SHP77 (cell line): ENCODE results near the gene TDRD9.

Experiments
- DNase-seq, 2 experiments: peaks; one replicate each; lab custom pipeline; 2025; lab: John Stamatoyannopoulos, UW

Gene TDRD9

DNA sequence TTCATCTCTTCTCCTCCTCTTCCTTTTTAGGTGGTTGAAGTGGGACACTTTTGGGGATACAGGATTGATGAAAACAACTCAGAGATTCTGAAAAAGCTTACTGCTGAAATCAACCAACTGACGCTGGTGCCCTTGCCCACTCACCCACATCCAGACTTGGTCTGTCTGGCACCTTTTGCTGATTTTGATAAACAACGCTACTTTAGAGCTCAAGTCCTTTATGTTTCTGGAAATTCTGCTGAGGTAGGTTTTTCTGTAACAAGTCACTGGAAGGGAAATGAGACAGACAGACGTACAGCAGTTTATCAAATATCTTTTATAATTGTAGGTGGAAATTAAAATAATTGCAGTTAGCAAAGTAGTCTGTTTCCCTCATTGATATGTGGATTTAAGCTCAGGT, 97.3 kb downstream of the TDRD9 start:
- no peak for DNase-seq

DNA sequence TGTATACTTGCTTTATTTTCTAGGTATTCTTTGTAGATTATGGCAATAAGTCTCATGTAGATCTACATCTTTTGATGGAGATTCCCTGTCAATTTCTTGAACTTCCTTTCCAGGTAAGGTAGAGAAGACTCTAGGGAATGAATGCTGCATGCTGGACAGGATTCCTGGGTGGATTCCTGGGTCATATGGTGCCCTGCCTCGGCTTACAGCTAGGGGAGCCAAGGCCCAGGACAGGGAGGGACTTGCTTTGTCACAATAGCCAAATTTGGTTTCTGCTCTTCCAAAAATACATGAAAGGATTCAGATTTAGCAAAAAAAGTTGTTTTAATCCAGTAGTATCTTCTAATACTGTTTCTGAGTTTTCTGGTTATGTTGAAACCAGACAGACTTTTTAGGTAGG, 97.8 kb downstream of the TDRD9 start:
- no peak for DNase-seq

DNA sequence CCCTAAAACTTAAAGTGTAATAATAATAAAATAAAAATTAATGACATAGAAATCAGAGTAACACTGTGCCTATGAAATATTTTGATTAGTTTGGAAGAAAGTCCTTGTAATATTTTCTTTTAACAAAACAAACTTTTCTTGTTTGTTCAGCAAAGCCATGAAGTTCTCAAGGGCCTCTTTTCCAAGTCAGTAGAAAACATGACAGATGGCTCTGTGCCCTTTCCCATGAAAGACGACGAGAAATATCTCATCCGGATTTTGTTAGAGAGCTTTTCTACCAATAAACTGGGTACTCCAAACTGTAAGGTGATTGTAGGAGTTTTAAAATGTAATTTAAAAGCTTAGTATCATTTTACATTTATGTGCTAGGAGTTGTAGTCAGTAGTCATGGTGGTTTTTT, 102.7 kb downstream of the TDRD9 start:
- no peak for DNase-seq

DNA sequence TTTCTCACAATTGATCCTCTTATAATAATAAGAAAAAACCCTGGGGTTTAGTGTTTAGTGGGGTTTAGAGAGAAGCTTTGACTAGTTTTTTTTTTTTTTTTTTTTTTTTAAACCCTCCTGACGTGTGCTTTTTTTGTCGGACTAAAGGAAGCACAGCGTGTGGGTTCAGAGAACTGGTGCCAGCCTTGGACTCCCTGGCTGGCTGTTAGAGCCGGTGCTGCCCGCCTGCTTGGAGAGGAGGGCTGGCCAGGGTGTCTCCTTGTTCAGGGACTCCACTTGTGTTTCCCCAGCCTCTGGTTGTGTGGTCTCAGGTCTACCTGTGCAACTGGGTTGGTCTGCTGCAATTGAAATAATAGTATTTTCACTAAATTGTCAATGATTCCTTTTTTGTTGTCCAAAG, 103.1 kb downstream of the TDRD9 start:
- DNase-seq = no peak

DNA sequence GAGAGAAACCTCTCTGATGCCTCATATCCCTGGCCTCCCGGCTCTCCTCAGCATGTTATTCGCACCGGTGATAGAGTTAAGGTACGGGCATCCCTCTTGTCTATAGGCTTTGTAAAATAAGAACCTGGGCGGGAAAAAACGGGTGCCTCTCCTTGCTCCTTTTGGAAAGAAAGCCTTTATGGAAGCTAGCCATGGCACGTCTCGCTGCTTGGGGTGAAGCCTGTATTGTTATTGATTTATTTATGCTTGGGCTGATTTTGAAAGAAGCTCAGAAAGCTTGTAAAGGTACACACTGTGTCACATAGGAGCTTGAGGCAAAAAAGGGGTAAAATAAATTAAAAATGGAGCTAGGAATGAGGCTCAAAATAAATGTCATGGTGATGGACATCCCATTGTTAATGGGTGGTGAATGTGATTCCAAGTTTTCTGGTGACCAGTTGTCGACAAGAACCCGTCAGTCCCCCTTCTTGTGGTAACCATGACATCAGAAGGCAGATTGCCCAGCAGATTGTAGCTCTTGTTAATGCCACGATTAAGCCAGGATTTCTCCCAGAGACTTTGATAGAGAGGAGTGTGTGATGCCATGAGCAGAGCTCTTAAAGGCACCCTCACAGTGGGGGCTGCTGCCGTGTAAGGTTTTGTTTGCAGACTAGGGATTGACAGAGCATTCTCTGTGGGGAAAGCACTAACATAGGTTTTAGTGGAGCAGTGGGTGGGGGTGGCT, 106.9 kb downstream of the TDRD9 start:
- DNase-seq = no peak

DNA sequence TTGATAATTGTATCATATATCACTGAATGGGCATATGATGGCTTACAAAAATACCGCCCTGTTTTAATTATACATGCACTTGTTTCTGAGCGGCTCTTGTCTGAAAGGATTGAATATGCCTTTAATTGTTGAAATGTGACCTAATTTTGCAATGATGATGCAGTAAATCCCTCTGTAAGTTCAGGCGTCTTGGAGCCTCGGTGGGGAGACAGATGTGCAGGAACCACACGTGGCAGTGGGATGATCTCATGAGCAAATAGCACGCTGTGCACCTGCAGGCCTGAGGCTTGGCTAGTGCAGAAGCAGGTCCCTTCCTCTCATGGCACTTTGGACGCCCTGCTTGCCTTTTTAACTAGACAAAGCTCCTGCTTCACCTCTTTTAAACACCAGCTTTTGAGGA, 108.0 kb downstream of the TDRD9 start:
- DNase-seq = peak; percentile 35 to 69

DNA sequence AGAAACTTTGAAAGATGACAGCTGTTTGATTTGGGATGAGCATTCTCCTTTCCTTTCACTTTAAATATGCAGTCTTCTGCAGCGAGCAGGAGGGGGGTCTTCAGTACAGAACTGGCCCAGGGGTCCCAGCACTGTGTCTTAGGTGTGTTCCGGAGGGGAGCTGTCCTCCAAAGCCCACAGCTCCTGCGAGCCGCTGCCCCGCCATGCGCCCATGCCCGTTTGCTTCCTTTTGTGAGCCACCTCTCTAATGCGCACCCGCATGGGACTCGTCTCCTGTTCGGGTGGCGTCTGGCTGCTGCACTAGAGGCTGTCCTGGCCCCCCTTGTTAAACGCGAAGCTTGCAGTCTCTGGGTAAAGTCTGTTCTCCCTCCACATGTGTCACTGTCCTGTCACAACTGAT, 108.8 kb downstream of the TDRD9 start:
- no peak for DNase-seq

DNA sequence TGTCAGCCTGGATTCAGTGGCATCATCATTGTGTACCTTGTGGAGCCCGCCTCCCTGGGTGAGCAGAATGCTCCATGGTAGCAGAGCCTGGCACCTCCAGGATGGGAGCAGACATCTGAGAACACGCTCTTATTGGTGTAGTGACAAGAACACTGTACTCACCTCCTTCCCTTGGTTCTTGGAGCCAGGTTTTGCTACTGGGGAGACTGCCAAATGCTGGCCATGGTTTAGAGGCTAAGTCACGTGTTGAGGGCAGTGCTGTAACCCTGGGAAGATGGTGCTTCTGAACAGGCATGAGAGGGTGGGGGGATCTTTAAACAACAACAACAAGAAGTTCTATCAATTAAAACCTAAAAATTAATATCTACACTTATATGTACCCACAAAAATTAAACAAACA, 109.6 kb downstream of the TDRD9 start:
- DNase-seq = no peak

DNA sequence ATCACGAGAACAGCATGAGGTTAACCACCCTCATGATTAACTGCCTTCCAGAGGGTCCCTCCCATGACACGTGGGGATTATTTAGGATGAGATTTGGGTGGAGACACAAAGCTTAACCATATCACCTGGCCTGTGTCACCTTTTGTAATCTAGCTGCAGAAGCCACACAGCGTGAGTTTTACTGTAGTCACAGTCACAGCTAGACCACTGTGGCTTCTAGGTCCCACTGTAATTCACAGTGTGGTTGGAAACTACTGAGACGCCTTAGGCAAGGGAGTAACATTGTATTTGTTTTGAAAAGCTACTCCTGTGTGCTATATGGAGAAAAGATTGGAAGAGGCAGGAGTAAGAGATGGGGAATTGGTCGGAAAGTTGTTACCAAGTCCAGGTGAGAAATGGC, 111.0 kb downstream of the TDRD9 start:
- DNase-seq = no peak

DNA sequence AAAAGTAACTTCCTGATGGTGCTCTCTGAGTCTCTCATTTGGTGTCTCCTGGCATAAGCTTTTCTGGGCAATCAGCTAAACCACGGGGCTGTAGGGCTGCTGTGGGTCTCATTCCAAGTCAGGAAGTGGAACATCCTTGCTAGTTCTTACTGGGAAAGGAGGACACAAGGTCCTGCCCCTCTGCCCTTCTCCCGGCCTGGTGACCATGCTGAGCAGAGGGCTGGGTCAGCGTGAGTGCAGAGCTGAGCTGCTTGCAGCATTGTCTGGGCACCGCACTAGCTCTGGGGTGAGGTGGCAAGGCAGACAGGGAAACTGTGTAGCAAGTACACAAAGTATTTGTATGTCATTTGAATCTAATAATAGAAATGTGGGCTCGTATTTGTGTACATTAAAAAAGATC, 112.3 kb downstream of the TDRD9 start:
- no peak for DNase-seq

DNA sequence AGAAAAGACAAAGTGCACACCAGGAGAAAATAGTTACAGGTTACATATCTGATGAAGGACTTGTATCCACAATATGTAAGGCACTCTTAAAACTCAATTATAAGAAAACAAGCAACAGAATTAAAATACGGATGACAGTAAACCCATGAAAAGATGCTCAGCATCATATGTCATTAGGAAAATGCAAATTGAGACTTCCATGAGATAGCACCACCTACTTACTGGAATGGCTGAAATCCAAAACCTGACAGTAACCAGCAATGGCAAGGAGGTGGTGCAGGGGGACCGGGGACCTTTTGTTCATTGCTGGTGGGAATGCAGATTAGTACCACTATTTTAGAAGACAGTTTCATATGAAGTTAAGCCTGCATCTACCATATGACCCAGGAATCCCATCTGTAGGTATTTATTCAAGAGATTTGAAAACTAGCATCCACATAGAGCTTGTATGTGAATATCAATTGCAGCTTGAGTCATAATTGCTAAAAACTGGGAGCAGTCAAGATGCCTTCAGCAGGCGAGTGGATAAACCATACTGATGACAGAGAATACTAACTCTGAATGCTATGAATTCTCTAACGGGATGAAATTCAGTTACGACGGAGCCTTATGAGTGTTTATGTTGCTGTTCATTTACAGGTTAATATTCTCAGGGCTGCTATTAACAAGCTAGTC, 113.3 kb downstream of the TDRD9 start:
- no peak for DNase-seq

DNA sequence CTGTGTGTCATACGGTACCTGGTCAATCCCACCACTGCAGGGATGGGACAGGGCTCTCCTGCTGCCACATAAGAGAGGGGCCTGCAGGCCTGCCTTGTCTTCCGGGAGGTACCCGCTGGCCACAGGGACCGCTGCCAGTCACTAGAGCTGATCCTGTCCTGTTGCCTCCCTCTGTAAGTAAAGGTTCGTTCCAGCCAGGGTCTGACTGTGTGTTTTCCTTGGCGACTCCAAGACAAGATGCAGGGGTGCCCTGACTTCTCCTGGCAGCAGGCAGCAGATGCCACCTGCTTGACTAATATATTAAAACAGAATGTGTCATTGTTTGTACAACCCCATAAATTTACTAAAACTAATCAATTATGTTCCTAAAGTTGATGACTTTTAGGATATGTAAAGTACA, 115.8 kb downstream of the TDRD9 start:
- no peak for DNase-seq

DNA sequence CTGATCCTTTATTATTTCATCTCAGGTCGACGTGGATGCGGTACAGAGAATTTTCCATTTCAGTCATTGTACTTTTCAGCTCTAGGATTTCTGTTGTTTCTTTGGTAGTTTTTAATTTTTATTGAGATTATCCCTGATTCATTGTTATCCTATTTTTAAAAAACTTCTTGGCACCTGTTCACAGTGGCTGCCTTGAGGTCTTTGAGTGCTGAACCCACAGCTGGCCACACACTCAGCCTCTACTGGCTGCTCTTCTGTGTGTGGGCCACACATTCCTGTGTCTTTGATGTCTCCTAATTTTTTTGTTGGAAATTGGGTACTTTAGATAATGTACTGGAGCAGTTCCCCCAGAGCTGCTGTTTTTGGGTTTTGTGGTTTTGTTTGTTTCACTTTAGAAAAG, 119.5 kb downstream of the TDRD9 start:
- DNase-seq = no peak

DNA sequence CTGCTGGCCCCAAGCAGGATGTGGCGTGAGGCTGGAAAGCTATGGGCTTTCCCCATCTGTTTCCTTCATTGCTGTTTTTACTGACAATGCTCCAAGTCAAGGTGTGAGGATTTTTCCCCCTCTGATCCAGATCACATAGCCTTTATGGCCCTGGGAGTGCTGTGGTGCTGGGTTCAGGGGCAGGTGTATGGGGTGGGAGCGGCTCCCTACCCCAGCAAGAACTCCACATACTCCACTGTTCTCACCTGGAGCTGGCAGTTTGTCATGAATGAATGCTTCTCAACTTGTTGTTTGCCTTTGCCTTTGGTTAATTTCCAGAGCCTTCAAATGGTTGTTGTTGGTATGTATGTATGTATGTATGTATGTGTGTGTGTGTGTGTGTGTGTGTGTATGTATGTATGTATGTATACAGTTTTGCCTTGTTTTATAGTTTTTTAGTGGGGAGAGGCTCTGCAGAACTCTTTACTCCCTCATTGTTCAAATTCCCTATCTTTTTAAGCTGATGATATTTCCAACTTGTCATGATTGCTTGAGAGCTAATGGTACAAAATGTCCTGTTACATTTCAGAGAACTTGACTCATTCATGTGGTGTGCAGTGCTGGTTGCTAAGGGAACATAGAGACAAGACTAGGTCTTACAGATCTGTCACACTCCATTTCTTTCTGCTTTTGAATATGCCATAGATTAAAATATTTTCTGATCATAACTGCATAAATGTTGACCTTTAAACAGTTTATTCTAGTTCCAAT, 120.7 kb downstream of the TDRD9 start:
- DNase-seq = no peak

DNA sequence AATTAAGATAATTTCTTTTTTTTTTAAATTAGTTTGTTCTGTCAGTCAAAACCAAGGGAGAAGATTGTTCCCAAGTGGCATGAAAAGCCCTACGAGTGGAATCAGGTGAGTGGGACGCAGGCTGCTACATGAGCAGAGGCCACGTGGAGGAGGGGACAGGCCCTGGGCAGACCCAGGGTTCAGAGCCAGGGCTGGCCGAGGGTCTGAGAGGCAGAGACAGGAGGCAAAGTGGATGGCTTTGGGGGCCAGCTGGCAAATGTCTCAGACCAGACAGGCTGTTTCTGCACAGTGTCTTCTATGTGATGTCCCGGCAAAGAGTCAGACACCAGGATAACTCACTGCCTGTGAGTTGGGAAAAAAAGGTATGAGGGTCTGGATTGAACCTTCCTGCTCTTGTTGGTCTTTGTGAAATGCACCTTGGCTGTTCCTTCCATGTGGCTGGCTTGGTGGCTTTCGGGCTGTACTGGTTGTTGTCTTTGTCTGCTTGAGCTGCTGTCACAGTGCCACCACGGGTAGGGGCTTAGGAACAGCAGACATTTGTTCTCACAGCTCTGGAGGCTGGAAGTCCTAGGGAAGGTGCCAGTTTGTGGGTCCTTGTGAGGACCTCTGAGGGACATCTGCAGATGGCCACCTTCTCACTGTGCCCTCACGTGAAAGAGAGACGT, 121.5 kb downstream of the TDRD9 start:
- DNase-seq = no peak

DNA sequence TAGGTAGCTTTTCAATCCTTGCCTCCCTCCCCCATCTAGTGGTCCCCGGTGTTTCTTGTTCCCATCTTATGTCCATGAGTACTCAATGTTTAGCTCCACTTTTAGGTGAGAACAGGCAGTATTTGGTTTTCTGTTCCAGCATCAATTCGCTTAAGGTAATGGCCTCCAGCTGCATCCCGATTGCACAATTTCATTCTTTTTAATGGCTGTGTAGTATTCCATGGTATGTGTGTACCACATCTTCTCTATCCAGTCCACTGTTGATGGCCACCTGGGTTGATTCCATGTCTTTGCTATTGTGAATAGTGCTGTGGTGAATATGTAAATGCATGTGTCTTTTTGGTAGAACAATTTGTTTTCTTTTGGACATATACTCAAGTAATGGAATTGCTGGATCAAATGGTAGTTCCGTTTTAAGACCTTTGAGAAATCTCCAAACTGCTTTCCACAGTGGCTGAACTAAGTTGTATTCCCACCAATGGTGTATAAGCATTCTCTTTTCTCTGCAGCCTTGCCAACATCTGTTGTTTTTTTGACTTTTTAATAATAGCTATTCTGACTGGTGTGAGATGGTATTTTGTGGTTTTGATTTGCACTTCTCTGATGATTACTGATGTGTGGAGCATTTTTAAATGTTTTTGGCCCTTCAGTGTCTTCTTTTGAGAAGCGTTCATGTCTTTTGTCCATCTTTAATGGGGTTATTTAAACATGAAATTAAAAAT, 123.0 kb downstream of the TDRD9 start:
- no peak for DNase-seq

DNA sequence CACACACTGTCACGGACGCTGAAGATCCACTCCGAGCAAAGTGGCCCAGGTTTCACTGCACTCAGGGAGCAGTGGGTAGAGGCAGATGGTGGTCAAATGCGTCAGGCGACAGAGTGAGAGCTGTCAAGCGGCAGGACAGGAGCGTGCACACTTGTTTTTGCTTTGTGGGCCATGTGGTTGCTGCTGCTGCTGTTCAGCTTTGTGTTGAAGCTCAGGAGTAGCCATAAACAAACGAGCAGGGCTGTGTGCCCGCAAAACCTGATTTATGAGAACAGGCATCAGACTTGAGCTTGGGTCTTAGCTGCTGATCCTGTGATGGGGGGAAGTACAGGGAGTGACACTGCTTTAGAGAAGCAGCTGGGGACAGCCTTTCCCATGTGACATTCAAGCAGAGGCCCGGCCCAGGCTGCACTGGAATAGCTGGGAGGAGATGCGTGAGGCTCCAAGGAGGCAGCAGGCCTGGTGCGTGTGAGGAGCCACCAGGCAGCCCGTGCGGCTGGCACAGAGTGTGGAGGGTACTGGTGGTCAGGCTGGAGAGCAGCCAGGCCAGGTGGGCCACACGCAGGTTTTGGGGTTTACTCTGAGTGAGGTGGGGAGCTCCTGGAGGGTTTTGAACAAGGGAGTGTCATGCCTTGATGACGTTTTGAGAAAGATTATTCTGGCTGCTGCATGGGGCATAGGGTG, 126.1 kb downstream of the TDRD9 start:
- DNase-seq = no peak

DNA sequence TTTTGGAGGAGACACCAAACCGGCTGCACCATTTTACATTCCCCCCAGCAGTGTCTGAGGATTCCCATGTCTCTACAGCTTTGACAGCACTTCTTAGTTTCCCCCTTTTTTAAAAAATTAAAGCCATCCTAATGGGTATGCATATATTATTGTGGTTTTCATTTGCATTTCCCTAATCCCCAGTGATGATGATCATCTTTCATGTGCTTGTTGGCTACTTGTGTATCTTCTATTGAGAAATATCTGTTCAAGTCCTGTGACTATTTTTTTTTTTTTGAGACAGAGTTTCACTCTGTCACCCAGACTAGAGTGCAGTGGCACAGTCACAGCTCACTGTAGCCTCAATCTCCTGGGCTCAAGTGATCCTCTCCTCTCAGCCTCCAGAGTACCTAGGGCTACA, 134.0 kb downstream of the TDRD9 start:
- DNase-seq = no peak

DNA sequence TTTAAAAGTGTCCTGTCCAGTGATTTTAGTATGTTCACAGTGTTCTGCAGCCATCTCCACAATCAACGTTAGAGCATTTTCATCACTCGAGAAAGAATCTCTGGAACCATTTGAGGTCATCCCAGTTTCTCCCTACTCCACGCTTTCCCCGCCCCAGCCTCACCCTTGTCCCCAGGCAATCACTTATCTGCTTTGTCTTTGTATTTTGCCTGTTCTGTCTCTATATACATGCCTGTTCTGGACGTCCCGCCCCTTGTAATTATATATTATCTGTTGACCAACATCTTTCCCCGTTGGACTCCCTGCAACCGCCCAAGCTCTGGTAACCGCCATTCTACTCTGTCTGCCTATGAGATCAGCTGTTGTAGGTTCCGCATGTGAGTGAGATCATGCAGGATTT, 135.7 kb downstream of the TDRD9 start:
- DNase-seq = no peak

DNA sequence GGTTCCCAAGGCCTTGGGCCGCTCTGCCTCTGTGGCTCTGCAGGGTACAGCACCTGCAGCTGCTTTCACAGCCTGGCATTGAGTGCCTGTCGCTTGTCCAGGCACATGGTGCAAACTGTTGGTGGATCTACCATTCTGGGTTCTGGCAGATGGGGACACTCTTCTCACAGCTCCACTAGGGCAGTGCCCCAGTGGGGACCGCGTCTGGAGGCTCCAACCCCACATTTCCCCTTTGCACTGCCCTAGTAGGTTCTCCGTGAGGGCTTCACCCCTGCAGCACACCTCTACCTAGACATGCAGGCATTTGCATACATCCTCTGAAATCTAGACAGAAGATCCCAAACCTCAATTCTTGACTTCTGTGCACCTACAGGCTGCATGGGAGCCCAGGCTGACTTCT, 138.0 kb downstream of the TDRD9 start:
- DNase-seq = no peak

DNA sequence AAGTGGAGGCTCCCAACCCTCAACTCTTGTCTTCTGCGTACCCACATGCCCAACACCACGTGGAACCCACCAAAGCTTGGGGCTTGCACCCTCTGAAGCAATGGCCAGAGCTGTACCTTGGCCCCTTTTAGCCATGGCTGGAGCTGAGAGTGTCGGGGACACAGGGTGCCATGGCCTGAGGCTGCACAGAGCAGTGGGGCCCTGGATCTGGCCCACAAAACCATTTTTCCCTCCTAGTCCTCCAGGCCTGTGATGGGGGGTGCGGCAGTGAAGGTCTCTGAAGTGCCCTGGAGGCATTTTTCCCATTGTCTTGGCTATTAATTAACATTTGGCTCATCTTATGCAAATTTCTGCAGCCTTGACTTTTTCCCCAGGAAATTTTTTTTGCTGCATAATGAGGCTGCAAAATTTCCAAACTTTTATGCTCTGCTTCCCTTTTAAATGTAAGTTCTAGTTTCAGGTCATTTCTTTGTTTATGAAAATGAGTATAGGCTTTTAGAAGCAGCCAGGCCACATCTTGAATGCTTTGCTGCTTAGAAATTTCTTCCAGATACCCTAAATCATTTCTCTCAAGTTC, 138.6 kb downstream of the TDRD9 start:
- DNase-seq = no peak
